ENCODE measurements around the gene RUFY4. TPM values are rescaled to one million over a fixed set of nuclear protein-coding genes. Genes with fewer than 3 reads are reported as not detected.

RUFY4 gene
- polyA plus RNA-seq, 1 donor (not counting 4 experiments of a cell fraction or from before 2014, with no cell fraction given): not detected

GRCh38 chr2:218051903-218052302, 17.1 kb upstream of the RUFY4 start:
- H3K27ac ChIP-seq (ENCODE audit: control insufficient read depth, insufficient read depth, low read length): no peak overlapping the region
- dilution Hi-C loops (cut with MboI; ENCODE audit: extremely low pct_ligation_motif_present, low sequenced_read_pairs): no loop called here
- no peak for TF ChIP-seq EZH2 (IDR thresholded peaks at IDR 0.05; ENCODE audit: low read length)
- no peak for TF ChIP-seq CTCF (optimal IDR thresholded peaks at IDR 0.05 in 1 of 3, IDR thresholded peaks at IDR 0.05 in 1 of 3, conservative IDR thresholded peaks at IDR 0.05 in 1 of 3; ENCODE audit: extremely low read depth in 1 of 3, insufficient read depth in 2 of 3, low read length in 3 of 3)
- no peaks in the 10 kb centered on the region for H3K79me2 ChIP-seq (ENCODE audit: control insufficient read depth, insufficient read depth, low read length)
- H4K20me1 ChIP-seq (ENCODE audit: control insufficient read depth, extremely low read depth, insufficient read depth, low read length): no peaks in the 10 kb centered on the region
- no peaks in the 10 kb centered on the region for H3K4me1 ChIP-seq (ENCODE audit: control insufficient read depth, extremely low read depth, insufficient read depth, low read length)
- DNase-seq (ENCODE audit: low read depth, low spot score) (no peak), FAIRE-seq (no peak)
- H3K4me2 ChIP-seq (ENCODE audit: control insufficient read depth, extremely low read depth, insufficient read depth, low read depth, low read length): no peak overlapping the region
- peaks cover 30% of the 10 kb centered on the region for H3K27me3 ChIP-seq (ENCODE audit: control insufficient read depth, extremely low read depth, insufficient read depth, low read length)
- H3K9ac ChIP-seq (ENCODE audit: control insufficient read depth, extremely low read depth, insufficient read depth, low read length): no peak overlapping the region
- H3K9me3 ChIP-seq (ENCODE audit: control insufficient read depth, low read depth, low read length): no peaks in the 10 kb centered on the region
- H3K4me3 ChIP-seq (ENCODE audit: control insufficient read depth in 2 of 3, extremely low read depth in 1 of 3, insufficient read depth in 2 of 3, low read depth in 1 of 3, low read length in 3 of 3): no peak overlapping the region
- H3K9me1 ChIP-seq (ENCODE audit: control insufficient read depth, extremely low read depth, insufficient read depth, low read length): no peaks in the 10 kb centered on the region
- no peak overlapping the region for H2AFZ ChIP-seq (ENCODE audit: control insufficient read depth, low read length)
- no peaks in the 10 kb centered on the region for H3K36me3 ChIP-seq (ENCODE audit: control insufficient read depth in 2 of 2, extremely low read depth in 1 of 2, insufficient read depth in 2 of 2, low read length in 2 of 2)

DNA sequence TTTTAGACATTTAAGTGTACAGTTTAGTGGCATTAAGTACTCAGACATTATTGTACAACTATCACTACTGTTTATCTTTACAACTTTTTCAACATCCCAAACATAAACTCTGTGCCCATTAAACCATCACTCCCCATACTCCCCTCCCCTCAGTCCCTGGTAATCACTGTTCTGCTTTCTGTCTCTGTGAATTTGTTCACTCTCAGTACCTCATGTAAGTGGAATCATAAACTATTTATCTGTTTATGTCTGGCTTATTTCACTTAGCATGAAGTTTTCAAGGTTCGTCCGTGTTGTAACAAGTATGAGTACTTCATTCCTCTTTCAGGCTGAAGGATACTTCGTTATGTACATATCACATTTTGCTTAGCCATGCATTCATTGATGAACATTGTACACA, 9.8 kb upstream of the RUFY4 start:
- Histone ChIP-seq H3K4me1 (ENCODE audit: control insufficient read depth, extremely low read depth, insufficient read depth, low read length) (no peaks in the 10 kb centered on the region), H3K27ac (ENCODE audit: control insufficient read depth, insufficient read depth, low read length) (no peak overlapping the region), H3K4me3 (ENCODE audit: control insufficient read depth in 2 of 3, extremely low read depth in 1 of 3, insufficient read depth in 2 of 3, low read depth in 1 of 3, low read length in 3 of 3) (no peak overlapping the region), H3K9me3 (ENCODE audit: control insufficient read depth, low read depth, low read length) (no peaks in the 10 kb centered on the region), H3K79me2 (ENCODE audit: control insufficient read depth, insufficient read depth, low read length) (no peaks in the 10 kb centered on the region), H3K9ac (ENCODE audit: control insufficient read depth, extremely low read depth, insufficient read depth, low read length) (no peak overlapping the region), H2AFZ (ENCODE audit: control insufficient read depth, low read length) (no peak overlapping the region), H3K36me3 (ENCODE audit: control insufficient read depth in 2 of 2, extremely low read depth in 1 of 2, insufficient read depth in 2 of 2, low read length in 2 of 2) (no peaks in the 10 kb centered on the region), H3K27me3 (ENCODE audit: control insufficient read depth, extremely low read depth, insufficient read depth, low read length) (peaks cover 60% of the 10 kb centered on the region), H4K20me1 (ENCODE audit: control insufficient read depth, extremely low read depth, insufficient read depth, low read length) (no peaks in the 10 kb centered on the region), H3K4me2 (ENCODE audit: control insufficient read depth, extremely low read depth, insufficient read depth, low read depth, low read length) (no peak overlapping the region), H3K9me1 (ENCODE audit: control insufficient read depth, extremely low read depth, insufficient read depth, low read length) (no peaks in the 10 kb centered on the region)
- FAIRE-seq (no peak), DNase-seq (ENCODE audit: low read depth, low spot score) (no peak)
- TF ChIP-seq EZH2 (IDR thresholded peaks at IDR 0.05; ENCODE audit: low read length): no peak
- dilution Hi-C loops (cut with MboI; ENCODE audit: extremely low pct_ligation_motif_present, low sequenced_read_pairs): no loop called here

DNA sequence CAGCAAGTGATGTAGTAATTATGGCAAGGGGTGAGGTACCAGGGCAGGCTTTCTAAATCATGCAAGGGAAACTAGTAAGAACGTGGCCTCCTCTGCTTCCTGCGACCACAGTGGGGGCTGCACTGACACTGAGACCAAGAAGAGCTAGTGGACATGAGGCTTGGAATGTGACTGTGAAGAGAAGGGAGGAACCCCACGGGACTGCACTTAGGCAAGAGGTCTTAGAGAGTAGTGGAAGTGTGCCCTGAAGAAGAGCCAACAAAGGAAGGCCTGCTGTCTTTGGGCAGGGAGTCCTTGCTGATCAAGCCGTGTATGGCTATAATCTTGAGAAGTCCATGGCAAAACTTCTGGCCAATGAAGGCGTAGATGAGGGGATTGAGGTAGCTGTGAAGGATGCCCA, 8.9 kb upstream of the RUFY4 start:
- Histone ChIP-seq H3K9ac (ENCODE audit: control insufficient read depth, extremely low read depth, insufficient read depth, low read length) (no peak overlapping the region), H3K79me2 (ENCODE audit: control insufficient read depth, insufficient read depth, low read length) (no peaks in the 10 kb centered on the region), H2AFZ (ENCODE audit: control insufficient read depth, low read length) (no peak overlapping the region), H3K4me1 (ENCODE audit: control insufficient read depth, extremely low read depth, insufficient read depth, low read length) (no peaks in the 10 kb centered on the region), H4K20me1 (ENCODE audit: control insufficient read depth, extremely low read depth, insufficient read depth, low read length) (no peaks in the 10 kb centered on the region), H3K9me1 (ENCODE audit: control insufficient read depth, extremely low read depth, insufficient read depth, low read length) (no peaks in the 10 kb centered on the region), H3K36me3 (ENCODE audit: control insufficient read depth in 2 of 2, extremely low read depth in 1 of 2, insufficient read depth in 2 of 2, low read length in 2 of 2) (no peaks in the 10 kb centered on the region), H3K9me3 (ENCODE audit: control insufficient read depth, low read depth, low read length) (no peaks in the 10 kb centered on the region), H3K27ac (ENCODE audit: control insufficient read depth, insufficient read depth, low read length) (no peak overlapping the region), H3K4me3 (ENCODE audit: control insufficient read depth in 2 of 3, extremely low read depth in 1 of 3, insufficient read depth in 2 of 3, low read depth in 1 of 3, low read length in 3 of 3) (no peak overlapping the region), H3K27me3 (ENCODE audit: control insufficient read depth, extremely low read depth, insufficient read depth, low read length) (peaks cover 63% of the 10 kb centered on the region), H3K4me2 (ENCODE audit: control insufficient read depth, extremely low read depth, insufficient read depth, low read depth, low read length) (no peak overlapping the region)
- TF ChIP-seq CTCF (optimal IDR thresholded peaks at IDR 0.05 in 1 of 3, IDR thresholded peaks at IDR 0.05 in 1 of 3, conservative IDR thresholded peaks at IDR 0.05 in 1 of 3; ENCODE audit: extremely low read depth in 1 of 3, insufficient read depth in 2 of 3, low read length in 3 of 3) (no peak), EZH2 (IDR thresholded peaks at IDR 0.05; ENCODE audit: low read length) (no peak)
- DNase-seq (ENCODE audit: low read depth, low spot score) (no peak), FAIRE-seq (no peak)
- dilution Hi-C loops (cut with MboI; ENCODE audit: extremely low pct_ligation_motif_present, low sequenced_read_pairs): no loop called here
